GM20000 (cell line): Measurements from ENCODE around the gene ZNF324.
"Not testable (repeated sequence)": the region's sequence is repeated elsewhere in the genome, so short reads cannot be mapped to it uniquely, and the experiment has no call there.

Source experiments
- DNase-seq: peaks from one replicate; pipeline ENCODE4 v3.0.0; 2012; ENCODE audit warnings: low spot score
- TF ChIP-seq, protein P1 (sequence below): IDR thresholded peaks from 2 replicates; pipeline ENCODE4 v1.5.1; 2012; ENCODE audit warnings: mild to moderate bottlenecking, control low read depth; ENCODE audit errors: extremely low read depth, missing control alignments

ZNF324 gene

DNA sequence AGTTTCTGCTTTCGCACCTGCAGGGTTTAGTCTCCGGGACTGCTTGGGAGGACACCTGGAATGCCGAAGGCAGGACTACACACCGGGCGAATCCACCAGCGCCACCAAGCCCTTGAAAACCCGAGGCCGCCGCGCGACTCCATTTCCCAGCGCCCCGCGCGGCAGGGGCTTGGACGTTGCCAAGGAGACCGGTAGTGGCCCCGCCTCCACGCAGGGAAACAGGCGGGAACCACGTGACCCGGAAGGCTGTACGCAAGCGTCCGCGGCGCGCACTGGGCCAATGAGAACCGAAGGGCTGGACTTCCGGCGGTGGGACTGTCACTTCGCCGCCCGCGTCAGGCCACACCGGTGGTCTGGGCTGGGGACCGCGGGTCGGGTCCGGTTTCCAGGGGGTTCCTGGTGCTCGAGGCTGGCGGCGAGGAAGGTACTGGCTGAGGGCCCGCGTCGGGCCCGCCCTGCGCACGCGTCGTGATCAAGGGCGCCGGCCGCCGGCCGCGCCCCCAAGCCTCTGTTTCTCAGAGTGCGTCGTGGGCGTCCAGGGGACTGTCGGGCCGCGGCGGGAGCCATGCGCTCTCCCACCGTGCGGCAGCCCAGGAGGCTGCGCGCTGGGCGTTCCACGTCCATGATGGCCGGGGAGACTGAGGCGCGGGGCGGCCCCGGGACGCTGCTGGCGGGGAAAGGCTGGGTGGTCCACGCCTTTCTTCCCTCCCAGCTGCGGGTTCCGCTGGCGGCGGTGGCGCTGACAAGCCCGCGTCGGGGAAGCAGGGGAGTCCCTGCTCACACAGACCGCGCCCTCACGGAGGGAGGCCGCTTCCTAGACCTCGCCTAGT is at the start of gene ZNF324:
ZNF324 (plus strand) TSS at position 321 of the 830 bp plus-strand sequence. CDS start 2,106 bp downstream, outside the sequence.
- TF ChIP-seq, protein P1, sequence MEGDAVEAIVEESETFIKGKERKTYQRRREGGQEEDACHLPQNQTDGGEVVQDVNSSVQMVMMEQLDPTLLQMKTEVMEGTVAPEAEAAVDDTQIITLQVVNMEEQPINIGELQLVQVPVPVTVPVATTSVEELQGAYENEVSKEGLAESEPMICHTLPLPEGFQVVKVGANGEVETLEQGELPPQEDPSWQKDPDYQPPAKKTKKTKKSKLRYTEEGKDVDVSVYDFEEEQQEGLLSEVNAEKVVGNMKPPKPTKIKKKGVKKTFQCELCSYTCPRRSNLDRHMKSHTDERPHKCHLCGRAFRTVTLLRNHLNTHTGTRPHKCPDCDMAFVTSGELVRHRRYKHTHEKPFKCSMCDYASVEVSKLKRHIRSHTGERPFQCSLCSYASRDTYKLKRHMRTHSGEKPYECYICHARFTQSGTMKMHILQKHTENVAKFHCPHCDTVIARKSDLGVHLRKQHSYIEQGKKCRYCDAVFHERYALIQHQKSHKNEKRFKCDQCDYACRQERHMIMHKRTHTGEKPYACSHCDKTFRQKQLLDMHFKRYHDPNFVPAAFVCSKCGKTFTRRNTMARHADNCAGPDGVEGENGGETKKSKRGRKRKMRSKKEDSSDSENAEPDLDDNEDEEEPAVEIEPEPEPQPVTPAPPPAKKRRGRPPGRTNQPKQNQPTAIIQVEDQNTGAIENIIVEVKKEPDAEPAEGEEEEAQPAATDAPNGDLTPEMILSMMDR = no peak

DNA sequence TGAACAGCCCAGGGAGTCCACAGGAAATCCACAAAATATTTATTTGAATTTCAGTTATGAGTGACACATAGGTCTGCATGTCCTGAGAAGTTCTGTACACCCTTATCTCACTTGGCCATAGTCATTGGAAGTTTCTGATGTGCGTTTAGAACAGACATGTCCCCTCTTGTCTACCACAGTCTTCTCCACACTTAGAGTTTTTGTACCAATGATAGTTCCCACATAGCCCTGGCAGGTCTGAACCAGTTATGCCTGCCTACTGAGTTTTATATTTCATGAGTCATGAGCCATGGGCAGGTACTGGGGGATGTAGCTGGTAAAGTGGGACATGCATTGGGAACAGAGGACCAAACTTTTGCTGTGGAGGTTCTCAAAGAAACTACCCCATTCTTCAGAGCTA is 38.3 kb upstream of the ZNF324 start:
- TF ChIP-seq, protein P1 = no peak

More for the DNA sequence above, at the start of gene ZNF324:
- DNase-seq = peak; percentile 99

DNA sequence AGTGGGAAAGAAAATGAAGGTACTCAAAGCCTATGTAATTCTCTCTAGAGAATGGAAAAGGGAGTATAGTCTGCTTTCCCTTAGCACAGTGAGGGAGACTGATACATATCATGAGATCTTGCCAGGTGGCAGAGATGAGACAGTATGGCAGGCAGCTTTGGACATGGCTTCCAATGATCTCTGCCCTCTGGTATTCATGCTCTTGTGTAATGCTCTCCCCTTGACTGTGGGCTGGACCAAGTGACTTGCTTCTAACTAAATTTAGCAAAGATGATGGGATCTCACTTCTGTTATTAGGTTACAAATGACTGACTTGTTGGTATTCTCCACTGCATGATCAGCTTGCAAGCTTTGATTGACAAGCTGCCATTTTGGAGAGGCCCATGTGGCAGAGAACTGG is 37.1 kb upstream of the ZNF324 start:
- DNase-seq = no peak
- TF ChIP-seq, protein P1 = no peak

More for the DNA sequence above, 38.3 kb upstream of the ZNF324 start:
- no peak for DNase-seq

GRCh38 chr19:58434217-58434616 is 32.7 kb upstream of the ZNF324 start:
- no peak for DNase-seq
- TF ChIP-seq, protein P1 = no peak

GRCh38 chr19:58439576-58440554 is 27.0 kb upstream of the ZNF324 start, which contains the start of gene ZNF132:
ZNF132 (minus strand) TSS chr19:58440153; CDS start chr19:58439821, 332 bp downstream.
- peak; percentile 94 for DNase-seq
- TF ChIP-seq, protein P1 = no peak

DNA sequence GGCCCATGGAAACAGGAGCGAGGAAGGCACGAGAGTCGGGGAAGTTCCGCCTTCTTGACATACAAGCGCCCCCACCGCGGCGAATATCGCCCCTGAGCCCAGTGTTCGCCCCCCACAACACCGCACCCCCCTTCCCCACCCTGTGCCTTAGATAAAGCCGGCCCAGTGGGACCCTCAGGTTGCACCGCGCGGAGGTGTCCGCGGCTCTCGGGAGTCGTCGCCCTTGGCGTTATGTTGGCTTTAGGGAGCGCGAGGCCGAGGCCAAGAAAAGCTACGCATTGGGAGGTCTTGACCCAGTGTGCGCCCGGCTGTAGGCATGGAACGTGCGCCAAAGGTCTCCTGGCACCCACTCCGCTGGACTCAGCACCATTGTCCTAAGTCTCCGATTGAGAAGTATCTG is 26.3 kb upstream of the ZNF324 start:
- TF ChIP-seq, protein P1 = no peak
- no peak for DNase-seq

DNA sequence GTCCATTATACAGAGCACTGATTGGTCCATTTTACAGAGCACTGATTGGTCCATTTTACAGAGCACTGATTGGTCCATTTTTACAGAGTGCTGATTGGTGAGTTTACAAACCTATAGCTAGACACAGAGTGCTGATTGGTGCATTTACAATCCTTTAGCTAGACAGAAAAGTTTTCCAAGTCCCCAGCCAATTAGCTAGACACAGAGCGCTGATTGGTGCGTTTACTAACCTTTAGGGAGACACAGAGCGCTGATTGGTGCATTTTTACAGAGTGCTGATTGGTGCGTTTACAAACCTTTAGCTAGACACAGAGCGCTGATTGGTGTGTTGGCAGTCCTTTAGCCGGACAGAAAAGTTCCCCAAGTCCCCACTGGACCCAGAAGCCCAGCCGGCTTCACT is 23.9 kb upstream of the ZNF324 start:
- not testable (repeated sequence) for DNase-seq

DNA sequence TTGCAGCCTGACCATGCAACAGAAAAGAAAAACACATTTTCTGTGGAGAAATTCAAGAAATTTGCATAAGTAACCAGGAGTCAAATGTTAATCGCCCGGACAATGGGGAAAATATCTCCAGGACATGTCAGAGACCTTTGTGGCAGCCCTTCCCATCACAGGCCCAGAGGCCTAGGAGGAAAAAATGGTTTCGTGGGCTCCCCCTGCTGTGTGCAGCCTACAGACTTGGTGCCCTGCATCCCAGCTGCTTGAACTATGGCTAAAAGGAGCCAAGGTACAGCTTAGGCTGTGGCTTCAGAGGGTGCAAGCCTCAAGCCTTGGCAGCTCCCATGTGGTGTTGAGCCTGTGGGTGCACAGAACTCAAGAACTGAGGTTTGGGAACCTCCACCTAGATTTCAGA is 18.0 kb upstream of the ZNF324 start:
- DNase-seq = not testable (repeated sequence)

DNA sequence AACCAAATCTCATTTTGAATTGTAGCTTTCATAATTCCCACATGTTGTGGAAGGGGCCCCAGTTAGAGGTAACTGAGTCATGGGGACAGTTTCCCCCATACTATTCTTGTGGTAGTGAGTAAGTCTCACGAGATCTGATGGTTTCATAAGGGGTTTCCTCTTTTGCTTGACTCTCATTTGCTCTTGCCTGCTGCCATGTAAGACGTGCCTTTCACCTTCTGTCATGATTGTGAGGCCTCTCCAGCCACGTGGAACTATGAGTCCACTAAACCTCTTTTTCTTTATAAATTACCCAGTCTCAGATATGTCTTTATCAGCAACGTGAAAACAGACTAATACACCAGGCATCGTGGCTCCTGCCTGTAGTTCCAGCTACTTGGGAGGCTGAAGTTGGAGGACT is 16.9 kb upstream of the ZNF324 start:
- not testable (repeated sequence) for DNase-seq
